Heart left ventricle (tissue), 13 donors: ENCODE data around the gene FAM53A.

Experiments
- POLR2A ChIP-seq, 2 donors: fragments of 450-650 bp; IDR thresholded peaks; one replicate each; pipeline ENCODE4 v1.6.1; 2017; ENCODE audit warnings: antibody characterized with exemption in 2 of 2, mild to moderate bottlenecking in 2 of 2, moderate library complexity in 2 of 2
- TF ChIP-seq, protein P1 (sequence below), 12 donors: fragments of 200-600 bp; sonication (generic) in 4 of 12; IDR thresholded peaks; one replicate each; pipeline versions ENCODE4 v1.5.0 to v1.8.0; 2018 to 2022; ENCODE audit warnings: antibody characterized with exemption in 12 of 12, mild to moderate bottlenecking in 5 of 12
- donor health status: ischemic (EF 13 %, LVEDD 7.1; RV severe dilation, severe dysfunction).
- donor health status: DM: no; HTN: yes; CAD: no.
- donor health status: DM: no; HTN: no; CAD: no.
- donor health status: ischemic (EF 25% LVEDD 6.9; RV normal size, moderate dysfunction).
- donor health status: ischemic (EF 25% LVEDD 5.7; RV mildly dilated, moderate dysfunction).
- donor health status: ischemic (EF 35%, LVEDD 5.7; RV mildly dilated, moderate dysfunction).
- donor health status: nonischemic (EF 11% LVEDD 7.7; RV severe dilation, severe dysfunction).
- donor health status: DM: yes; HTN: yes; CAD: no.
- donor health status: PGD.
- donor health status: ischemic (EF 29% LVEDD 5.4; RV normal size, mild dysfunction).
- donor health status: nonischemic (EF 23%, LVEDD 6.1; RV moderate dilation, normal function).

DNA sequence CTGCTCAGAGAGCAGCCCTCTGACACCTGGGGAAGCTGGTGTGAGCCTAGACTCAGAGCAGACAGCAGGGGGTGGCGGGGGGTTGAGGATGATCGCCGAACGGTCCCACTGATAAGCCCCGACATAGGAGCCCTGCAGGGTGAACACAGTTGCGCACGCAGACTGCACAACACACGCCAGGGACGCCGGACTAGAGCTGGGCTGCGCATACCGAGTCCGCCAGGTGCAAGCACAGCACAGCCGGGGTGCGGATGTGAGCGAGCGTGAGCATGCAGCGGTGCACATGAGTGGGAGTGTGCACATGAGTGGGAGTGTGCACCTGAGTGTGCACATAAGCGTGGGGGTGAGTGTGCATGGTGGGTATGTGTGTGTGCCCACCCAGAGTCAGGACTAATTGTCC lies 36.7 kb downstream of the FAM53A start:
- TF ChIP-seq, protein P1, sequence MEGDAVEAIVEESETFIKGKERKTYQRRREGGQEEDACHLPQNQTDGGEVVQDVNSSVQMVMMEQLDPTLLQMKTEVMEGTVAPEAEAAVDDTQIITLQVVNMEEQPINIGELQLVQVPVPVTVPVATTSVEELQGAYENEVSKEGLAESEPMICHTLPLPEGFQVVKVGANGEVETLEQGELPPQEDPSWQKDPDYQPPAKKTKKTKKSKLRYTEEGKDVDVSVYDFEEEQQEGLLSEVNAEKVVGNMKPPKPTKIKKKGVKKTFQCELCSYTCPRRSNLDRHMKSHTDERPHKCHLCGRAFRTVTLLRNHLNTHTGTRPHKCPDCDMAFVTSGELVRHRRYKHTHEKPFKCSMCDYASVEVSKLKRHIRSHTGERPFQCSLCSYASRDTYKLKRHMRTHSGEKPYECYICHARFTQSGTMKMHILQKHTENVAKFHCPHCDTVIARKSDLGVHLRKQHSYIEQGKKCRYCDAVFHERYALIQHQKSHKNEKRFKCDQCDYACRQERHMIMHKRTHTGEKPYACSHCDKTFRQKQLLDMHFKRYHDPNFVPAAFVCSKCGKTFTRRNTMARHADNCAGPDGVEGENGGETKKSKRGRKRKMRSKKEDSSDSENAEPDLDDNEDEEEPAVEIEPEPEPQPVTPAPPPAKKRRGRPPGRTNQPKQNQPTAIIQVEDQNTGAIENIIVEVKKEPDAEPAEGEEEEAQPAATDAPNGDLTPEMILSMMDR (IDR thresholded peaks at IDR 0.05), result no peak
- no peak for TF ChIP-seq POLR2A (IDR thresholded peaks at IDR 0.05)
